K562 (cell line): ENCODE results near the gene METTL25B. TPM values are rescaled to one million over a fixed set of nuclear protein-coding genes. Genes with fewer than 3 reads are reported as not detected.
A peak's percentile ranks its signal among the peaks of the same experiment; 100 is the strongest.

Source experiments
- BRD4 ChIP-seq: fragments of 200-600 bp; sonication (generic); IDR thresholded peaks from 2 replicates; pipeline ENCODE4 v1.6.1; 2017; ENCODE audit warnings: inconsistent platforms
- E2F6 ChIP-seq, 2 experiments: IDR thresholded peaks; 2 replicates each; pipeline ENCODE4 v1.6.1; 2011; ENCODE audit warnings: borderline replicate concordance in 1 of 2, control low read depth in 1 of 2, low read depth in 1 of 2, low read length in 1 of 2, mild to moderate bottlenecking in 1 of 2, mixed read lengths in 1 of 2, moderate library complexity in 1 of 2; ENCODE audit not compliant: insufficient read depth in 1 of 2, insufficient read length in 1 of 2, poor library complexity in 1 of 2, severe bottlenecking in 1 of 2; ENCODE audit errors: extremely low read depth in 1 of 2
- ELF1 ChIP-seq: fragments of 200-800 bp; sonication (Bioruptor generic); IDR thresholded peaks from 2 replicates; pipeline ENCODE4 v1.6.1; 2016; ENCODE audit warnings: missing genetic modification characterization, missing compliant biosample characterization
- HNRNPK ChIP-seq: fragments of 200-400 bp; formaldehyde crosslinking; IDR thresholded peaks from one replicate; pipeline ENCODE4 v1.6.1; 2018; ENCODE audit warnings: mild to moderate bottlenecking, low read depth, low read length; ENCODE audit not compliant: poor library complexity, severe bottlenecking
- MBD2 ChIP-seq: sonication (generic); IDR thresholded peaks from 2 replicates; pipeline ENCODE4 v1.6.1; 2016; ENCODE audit warnings: low read depth, borderline replicate concordance
- MGA ChIP-seq: fragments of 450-650 bp; IDR thresholded peaks from 2 replicates; pipeline ENCODE4 v1.6.1; 2016; ENCODE audit warnings: mild to moderate bottlenecking, moderate library complexity
- POLR3A ChIP-seq: IDR thresholded peaks from 2 replicates; pipeline ENCODE4 v1.6.1; 2011; ENCODE audit warnings: borderline replicate concordance, mild to moderate bottlenecking, moderate library complexity; ENCODE audit not compliant: insufficient read length, insufficient read depth; ENCODE audit errors: extremely low read depth
- SIN3B ChIP-seq: fragments of 450-650 bp; IDR thresholded peaks from 2 replicates; pipeline ENCODE4 v1.6.1; 2017; ENCODE audit warnings: low read depth, mild to moderate bottlenecking, moderate library complexity
- TARDBP ChIP-seq: fragments of 450-650 bp; IDR thresholded peaks from 2 replicates; pipeline ENCODE4 v1.6.1; 2016
- TCF7 ChIP-seq: sonication (generic); IDR thresholded peaks from 2 replicates; pipeline ENCODE4 v1.6.1; 2016; ENCODE audit warnings: antibody characterized with exemption, borderline replicate concordance
- ZNF140 ChIP-seq: fragments of 250-450 bp; sonication (Bioruptor Pico); IDR thresholded peaks from 2 replicates; pipeline ENCODE4 v1.8.0; 2021; ENCODE audit warnings: moderate library complexity, mild to moderate bottlenecking, inconsistent platforms
- ZNF76 ChIP-seq: fragments of 250-450 bp; sonication (Bioruptor Pico); IDR thresholded peaks from 2 replicates; pipeline ENCODE4 v1.4.0; 2020; ENCODE audit warnings: mild to moderate bottlenecking, moderate library complexity, borderline replicate concordance
- polyA plus RNA-seq, 8 experiments: library from polyadenylated mRNA; depleted of rRNA in 4 of 8; stranded (reverse) in 5 of 8; unstranded in 3 of 8; fragments of >200 nt; fragmentation: Nextera tagmentation in 2 of 8; fragmentation: Illumina TruSeq in 1 of 8; extraction: Ambion mirVana in 2 of 8; extraction: Trizol in 1 of 8; gene quantifications; 2 replicates each; pipeline versions ENCODE4 v1.2.1 to v1.2.3, GENCODE V29; 2011 to 2014; ENCODE audit warnings: inconsistent platforms in 1 of 8, missing spikeins in 1 of 8
- total RNA-seq, 7 experiments: library from RNA; depleted of rRNA in 6 of 7; stranded (reverse); fragments of >200 nt in 6 of 7; fragmentation: Illumina TruSeq in 2 of 7; extraction: Trizol in 2 of 7; gene quantifications; 2 replicates each; pipeline versions ENCODE4 v1.2.1 to v1.2.3, GENCODE V29; 2011 to 2021; ENCODE audit warnings: low replicate concordance in 1 of 7
- TF ChIP-seq, protein P1 (sequence below): fragments of 450-650 bp; formaldehyde crosslinking; IDR thresholded peaks from 2 replicates; pipeline ENCODE4 v1.4.0; 2020; ENCODE audit warnings: mild to moderate bottlenecking, moderate library complexity

Gene METTL25B
- total and polyA plus RNA-seq, 9 of the 15 experiments (the other 6 are each of a cell fraction or from before 2014, with no cell fraction given), result 7.7 to 48.3 (median 33.1) TPM

GRCh38 chr1:156755527-156755950 is 27.3 kb downstream of the METTL25B start (continued):
- TF ChIP-seq MGA (no peak), SIN3B (no peak), TARDBP (no peak), ZNF76 (peak; percentile 74; the same call in 1 of the 2 replicates), HNRNPK (no peak), MBD2 (no peak), POLR3A (no peak), ZNF140 (peak; percentile 55; the same call in 1 of the 2 replicates), BRD4 (no peak), TCF7 (no peak), ELF1 (tag) (no peak), E2F6 (IDR thresholded peaks at IDR 0.05; ENCODE audit: borderline replicate concordance in 1 of 2, extremely low read depth in 1 of 2, insufficient read depth in 1 of 2, insufficient read length in 1 of 2, low read depth in 1 of 2, low read length in 1 of 2, poor library complexity in 1 of 2, severe bottlenecking in 1 of 2) (no peak)
- TF ChIP-seq, protein P1, sequence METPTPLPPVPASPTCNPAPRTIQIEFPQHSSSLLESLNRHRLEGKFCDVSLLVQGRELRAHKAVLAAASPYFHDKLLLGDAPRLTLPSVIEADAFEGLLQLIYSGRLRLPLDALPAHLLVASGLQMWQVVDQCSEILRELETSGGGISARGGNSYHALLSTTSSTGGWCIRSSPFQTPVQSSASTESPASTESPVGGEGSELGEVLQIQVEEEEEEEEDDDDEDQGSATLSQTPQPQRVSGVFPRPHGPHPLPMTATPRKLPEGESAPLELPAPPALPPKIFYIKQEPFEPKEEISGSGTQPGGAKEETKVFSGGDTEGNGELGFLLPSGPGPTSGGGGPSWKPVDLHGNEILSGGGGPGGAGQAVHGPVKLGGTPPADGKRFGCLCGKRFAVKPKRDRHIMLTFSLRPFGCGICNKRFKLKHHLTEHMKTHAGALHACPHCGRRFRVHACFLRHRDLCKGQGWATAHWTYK (CRISPR knock-in tag), result peak; percentile 96
